ENCODE data around the gene DOHH. TPM values are rescaled to one million over a fixed set of nuclear protein-coding genes. Genes with fewer than 3 reads are reported as not detected.

Gene DOHH
- total and polyA plus RNA-seq, 2 experiments from 2014 or later = 19.0 to 34.7 TPM

DNA sequence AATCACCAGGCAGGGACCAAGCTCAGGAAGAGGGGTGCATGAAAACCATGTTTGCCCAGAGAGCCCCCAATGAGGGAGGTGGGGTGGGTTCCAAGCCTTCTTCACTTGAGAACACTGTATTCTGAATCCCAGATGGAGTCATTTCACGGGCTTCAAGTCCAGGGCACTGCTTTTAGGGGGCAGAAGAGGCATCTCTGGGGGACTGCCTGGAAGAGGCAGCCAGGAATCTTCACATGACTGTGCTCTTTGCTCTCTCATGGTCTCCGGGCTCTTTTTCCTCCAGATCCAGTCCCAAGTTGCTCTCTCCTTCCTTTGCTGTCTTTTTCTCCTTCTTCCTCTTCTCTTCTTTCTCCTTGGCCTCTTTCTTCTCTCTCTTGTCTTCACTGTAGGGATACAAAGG, 25.9 kb downstream of the DOHH start:
- ATAC-seq (no peak), DNase-seq (ENCODE audit: low spot score) (no peak)
- Mint-ChIP-seq H3K27me3 (ENCODE audit: insufficient read depth, low read depth, poor library complexity) (peaks cover 21% of the 10 kb centered on the region), H3K27ac (no peak overlapping the region), H3K4me1 (peaks cover 4% of the 10 kb centered on the region; the same call in 1 of the 3 replicates), H3K36me3 (ENCODE audit: low read depth) (no peaks in the 10 kb centered on the region), H3K9me3 (peaks cover 3% of the 10 kb centered on the region; the same call in 2 of the 3 replicates), H3K4me3 (no peak overlapping the region)
- Histone ChIP-seq H3K36me3 (ENCODE audit: insufficient read depth) (no peaks in the 10 kb centered on the region), H3F3A (replicated peaks; ENCODE audit: low read depth) (no peaks in the 10 kb centered on the region), H3K79me2 (replicated peaks; ENCODE audit: insufficient read depth) (no peaks in the 10 kb centered on the region), H3K27me3 (ENCODE audit: insufficient read depth) (peaks cover 7% of the 10 kb centered on the region; the same call in 1 of the 2 replicates), H3K4me2 (no peak overlapping the region), H3K9me2 (ENCODE audit: insufficient read depth) (peaks cover 7% of the 10 kb centered on the region; the same call in 1 of the 2 replicates), H4K20me1 (replicated peaks; ENCODE audit: insufficient read depth) (no peaks in the 10 kb centered on the region), H3K27ac (ENCODE audit: low read depth) (no peak overlapping the region), H3K4me1 (ENCODE audit: insufficient read depth) (0 out of 2 replicates have a peak, but pooled peaks cover 3% of the 10 kb centered on the region), H2AFZ (no peak overlapping the region), H3K4me3 (no peak overlapping the region)
- TF ChIP-seq, protein P1, sequence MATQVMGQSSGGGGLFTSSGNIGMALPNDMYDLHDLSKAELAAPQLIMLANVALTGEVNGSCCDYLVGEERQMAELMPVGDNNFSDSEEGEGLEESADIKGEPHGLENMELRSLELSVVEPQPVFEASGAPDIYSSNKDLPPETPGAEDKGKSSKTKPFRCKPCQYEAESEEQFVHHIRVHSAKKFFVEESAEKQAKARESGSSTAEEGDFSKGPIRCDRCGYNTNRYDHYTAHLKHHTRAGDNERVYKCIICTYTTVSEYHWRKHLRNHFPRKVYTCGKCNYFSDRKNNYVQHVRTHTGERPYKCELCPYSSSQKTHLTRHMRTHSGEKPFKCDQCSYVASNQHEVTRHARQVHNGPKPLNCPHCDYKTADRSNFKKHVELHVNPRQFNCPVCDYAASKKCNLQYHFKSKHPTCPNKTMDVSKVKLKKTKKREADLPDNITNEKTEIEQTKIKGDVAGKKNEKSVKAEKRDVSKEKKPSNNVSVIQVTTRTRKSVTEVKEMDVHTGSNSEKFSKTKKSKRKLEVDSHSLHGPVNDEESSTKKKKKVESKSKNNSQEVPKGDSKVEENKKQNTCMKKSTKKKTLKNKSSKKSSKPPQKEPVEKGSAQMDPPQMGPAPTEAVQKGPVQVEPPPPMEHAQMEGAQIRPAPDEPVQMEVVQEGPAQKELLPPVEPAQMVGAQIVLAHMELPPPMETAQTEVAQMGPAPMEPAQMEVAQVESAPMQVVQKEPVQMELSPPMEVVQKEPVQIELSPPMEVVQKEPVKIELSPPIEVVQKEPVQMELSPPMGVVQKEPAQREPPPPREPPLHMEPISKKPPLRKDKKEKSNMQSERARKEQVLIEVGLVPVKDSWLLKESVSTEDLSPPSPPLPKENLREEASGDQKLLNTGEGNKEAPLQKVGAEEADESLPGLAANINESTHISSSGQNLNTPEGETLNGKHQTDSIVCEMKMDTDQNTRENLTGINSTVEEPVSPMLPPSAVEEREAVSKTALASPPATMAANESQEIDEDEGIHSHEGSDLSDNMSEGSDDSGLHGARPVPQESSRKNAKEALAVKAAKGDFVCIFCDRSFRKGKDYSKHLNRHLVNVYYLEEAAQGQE (IDR thresholded peaks at IDR 0.05; ENCODE audit: unreplicated experiment) = no peak
- no peak for TF ChIP-seq JUNB (IDR thresholded peaks at IDR 0.05; ENCODE audit: unreplicated experiment)
- no peak for TF ChIP-seq EZH2phosphoT487 (IDR thresholded peaks at IDR 0.05; ENCODE audit: unreplicated experiment)
- TF ChIP-seq, protein P2, sequence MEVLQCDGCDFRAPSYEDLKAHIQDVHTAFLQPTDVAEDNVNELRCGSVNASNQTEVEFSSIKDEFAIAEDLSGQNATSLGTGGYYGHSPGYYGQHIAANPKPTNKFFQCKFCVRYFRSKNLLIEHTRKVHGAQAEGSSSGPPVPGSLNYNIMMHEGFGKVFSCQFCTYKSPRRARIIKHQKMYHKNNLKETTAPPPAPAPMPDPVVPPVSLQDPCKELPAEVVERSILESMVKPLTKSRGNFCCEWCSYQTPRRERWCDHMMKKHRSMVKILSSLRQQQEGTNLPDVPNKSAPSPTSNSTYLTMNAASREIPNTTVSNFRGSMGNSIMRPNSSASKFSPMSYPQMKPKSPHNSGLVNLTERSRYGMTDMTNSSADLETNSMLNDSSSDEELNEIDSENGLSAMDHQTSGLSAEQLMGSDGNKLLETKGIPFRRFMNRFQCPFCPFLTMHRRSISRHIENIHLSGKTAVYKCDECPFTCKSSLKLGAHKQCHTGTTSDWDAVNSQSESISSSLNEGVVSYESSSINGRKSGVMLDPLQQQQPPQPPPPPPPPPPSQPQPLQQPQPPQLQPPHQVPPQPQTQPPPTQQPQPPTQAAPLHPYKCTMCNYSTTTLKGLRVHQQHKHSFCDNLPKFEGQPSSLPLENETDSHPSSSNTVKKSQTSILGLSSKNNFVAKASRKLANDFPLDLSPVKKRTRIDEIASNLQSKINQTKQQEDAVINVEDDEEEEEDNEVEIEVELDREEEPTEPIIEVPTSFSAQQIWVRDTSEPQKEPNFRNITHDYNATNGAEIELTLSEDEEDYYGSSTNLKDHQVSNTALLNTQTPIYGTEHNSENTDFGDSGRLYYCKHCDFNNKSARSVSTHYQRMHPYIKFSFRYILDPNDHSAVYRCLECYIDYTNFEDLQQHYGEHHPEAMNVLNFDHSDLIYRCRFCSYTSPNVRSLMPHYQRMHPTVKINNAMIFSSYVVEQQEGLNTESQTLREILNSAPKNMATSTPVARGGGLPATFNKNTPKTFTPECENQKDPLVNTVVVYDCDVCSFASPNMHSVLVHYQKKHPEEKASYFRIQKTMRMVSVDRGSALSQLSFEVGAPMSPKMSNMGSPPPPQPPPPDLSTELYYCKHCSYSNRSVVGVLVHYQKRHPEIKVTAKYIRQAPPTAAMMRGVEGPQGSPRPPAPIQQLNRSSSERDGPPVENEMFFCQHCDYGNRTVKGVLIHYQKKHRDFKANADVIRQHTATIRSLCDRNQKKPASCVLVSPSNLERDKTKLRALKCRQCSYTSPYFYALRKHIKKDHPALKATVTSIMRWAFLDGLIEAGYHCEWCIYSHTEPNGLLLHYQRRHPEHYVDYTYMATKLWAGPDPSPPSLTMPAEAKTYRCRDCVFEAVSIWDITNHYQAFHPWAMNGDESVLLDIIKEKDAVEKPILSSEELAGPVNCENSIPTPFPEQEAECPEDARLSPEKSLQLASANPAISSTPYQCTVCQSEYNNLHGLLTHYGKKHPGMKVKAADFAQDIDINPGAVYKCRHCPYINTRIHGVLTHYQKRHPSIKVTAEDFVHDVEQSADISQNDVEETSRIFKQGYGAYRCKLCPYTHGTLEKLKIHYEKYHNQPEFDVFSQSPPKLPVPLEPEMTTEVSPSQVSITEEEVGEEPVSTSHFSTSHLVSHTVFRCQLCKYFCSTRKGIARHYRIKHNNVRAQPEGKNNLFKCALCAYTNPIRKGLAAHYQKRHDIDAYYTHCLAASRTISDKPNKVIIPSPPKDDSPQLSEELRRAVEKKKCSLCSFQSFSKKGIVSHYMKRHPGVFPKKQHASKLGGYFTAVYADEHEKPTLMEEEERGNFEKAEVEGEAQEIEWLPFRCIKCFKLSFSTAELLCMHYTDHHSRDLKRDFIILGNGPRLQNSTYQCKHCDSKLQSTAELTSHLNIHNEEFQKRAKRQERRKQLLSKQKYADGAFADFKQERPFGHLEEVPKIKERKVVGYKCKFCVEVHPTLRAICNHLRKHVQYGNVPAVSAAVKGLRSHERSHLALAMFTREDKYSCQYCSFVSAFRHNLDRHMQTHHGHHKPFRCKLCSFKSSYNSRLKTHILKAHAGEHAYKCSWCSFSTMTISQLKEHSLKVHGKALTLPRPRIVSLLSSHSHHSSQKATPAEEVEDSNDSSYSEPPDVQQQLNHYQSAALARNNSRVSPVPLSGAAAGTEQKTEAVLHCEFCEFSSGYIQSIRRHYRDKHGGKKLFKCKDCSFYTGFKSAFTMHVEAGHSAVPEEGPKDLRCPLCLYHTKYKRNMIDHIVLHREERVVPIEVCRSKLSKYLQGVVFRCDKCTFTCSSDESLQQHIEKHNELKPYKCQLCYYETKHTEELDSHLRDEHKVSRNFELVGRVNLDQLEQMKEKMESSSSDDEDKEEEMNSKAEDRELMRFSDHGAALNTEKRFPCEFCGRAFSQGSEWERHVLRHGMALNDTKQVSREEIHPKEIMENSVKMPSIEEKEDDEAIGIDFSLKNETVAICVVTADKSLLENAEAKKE (CRISPR knock-in tag; IDR thresholded peaks at IDR 0.05) = no peak
